ENCODE data around the gene PSORS1C2.

PSORS1C2 gene

DNA sequence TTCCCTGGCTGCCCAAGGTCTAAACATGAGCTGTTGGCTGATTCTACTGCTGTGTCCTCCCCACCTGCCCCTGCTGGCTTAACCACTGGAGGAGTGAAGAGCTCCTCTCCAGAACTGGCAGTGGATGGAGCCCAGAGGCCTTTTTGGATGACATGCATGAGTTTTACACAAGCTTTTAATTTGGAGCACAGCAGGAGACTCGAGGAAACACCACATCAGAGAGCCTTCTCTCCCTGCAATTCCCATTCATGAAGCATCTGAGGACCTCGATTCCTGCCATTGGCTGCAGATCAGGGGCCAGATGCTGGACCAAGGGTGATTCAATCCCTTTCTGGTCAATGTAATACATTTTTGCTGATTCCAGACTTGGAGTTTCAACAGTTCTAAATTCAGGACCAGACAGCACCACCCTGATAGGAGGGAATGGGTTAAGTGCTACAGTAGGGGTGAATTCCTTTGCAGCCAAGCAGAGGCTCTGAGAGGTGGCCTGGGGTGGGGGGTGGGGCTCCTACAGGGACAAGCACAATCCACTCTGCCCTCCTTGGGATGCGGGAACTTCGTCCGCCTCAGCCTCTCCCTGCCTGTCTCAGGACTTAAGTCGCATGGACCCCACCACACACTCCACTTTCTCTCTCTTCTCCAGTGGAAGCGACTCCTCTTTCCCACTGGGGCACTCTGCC lies 24.9 kb downstream of the PSORS1C2 start:
- DNase-seq (ENCODE audit: low read depth) = peak; percentile 78

DNA sequence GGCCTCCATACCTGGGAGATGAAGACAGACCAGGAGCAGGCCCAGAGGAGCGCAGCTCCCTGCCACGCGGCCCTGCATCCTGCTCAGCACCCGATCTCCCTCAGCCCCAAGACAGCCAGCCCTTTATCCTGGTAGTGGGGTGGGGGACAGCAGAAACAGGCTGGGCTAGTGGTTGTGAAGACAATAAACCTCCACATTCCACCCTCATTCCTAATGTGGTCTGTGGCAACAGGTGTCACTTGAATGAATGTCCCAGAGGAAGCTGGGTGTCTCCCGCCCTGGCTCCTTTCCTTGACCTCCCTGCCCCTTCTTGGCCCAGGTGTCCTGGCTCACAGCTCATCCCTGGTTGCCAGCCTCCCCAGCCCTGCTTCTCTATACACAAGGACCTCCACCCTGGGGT lies 26.4 kb downstream of the PSORS1C2 start, which contains the start of gene C6orf15:
C6orf15 (minus strand) TSS at position 98 of the 400 bp plus-strand sequence; CDS start at position 78, 20 bp downstream.
- DNase-seq (ENCODE audit: low read depth) = no peak

DNA sequence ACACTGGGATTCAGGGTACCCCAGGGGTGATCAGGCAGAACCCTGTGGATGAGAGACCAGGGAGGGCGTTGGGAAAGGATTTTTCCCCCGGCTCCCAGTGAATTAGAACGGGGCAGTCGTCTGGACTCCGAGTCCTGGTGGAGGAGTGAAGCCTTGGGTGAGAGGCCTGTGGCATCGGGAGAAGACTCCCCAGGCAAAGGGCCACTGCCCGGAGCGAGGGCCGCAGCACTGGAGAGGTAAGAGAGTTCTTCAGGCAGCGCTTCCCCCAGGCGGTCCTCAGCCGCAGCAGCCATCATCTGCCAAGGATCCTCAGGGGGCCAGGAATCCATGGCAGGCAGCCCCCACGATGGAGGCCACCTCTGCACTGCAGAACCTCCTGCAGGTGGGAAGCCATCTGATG lies 27.2 kb downstream of the PSORS1C2 start:
- DNase-seq (ENCODE audit: low read depth) = no peak

DNA sequence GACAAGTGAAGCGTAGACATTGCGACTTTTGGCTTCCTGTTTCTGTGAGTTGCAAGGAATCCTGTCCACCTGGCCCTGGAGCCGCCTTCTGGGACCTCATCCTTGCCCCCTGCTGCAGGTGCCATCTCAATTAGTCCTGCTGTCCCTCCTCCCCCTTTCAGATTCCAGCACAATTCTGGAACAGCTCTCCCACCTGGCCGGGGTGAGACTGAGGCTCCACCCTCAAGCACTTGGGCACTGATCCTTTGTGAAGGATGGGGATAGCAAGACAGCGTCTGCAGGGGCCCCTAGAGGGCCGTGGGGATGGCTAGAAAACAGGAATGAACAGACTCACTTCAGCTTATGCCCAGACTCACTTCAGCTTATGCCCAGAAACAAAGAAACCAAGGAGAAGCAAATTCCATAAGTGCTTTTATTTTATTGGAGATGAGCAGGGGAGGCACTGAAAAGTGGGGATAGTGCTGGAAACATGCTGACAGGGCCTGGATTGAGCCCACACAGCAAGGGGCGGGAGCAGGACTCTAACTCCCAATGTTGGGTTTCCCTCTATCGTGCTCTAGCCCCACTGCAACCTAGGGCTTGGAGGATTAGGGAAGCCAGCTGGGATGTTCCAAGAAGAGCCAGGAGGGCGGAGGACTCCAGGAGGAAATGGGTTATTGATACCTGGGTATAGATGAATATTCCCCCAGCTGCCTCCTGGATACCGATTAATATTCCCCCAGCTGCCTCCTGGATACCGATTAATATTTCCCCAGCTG lies 27.9 kb downstream of the PSORS1C2 start:
- no peak for DNase-seq (ENCODE audit: low read depth)

DNA sequence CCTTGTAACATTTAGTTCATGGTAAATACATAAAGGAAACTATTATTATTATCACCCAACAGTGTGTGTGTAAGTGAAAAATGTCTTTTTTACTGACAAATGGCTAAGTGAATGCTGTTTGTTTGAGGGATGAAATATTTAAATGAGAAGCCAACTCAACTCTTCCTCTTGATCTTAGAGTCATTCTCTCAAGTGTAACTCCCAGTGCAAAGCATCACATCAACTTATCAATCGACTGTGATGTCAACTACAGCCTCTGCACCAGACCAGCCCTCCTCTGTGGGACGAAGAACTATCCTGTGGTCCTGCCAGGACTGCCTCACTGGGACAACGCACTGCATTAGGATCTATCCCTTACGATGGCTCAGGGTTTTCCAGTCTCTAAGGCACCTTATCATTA lies 31.8 kb downstream of the PSORS1C2 start:
- no peak for DNase-seq (ENCODE audit: low read depth)

DNA sequence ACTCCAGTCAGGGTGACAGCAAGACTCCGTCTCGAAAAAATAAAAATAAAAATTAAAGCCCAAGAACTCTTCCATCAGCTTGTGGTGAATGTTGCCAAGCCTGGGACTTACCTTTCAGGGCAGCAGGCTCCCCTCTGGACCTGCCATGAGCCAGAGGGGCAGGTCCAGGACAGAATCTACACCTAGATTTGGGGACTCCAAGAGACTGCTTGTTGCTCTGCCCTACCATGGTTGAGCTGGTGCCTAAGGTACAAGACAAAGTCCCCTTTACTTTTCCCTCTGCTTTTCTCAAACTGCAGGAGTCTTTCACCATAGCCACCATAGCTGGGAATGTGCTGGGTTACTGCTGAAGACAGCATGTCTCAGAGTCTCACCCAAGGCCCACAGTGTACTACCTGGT lies 35.7 kb downstream of the PSORS1C2 start:
- no peak for DNase-seq (ENCODE audit: low read depth)

DNA sequence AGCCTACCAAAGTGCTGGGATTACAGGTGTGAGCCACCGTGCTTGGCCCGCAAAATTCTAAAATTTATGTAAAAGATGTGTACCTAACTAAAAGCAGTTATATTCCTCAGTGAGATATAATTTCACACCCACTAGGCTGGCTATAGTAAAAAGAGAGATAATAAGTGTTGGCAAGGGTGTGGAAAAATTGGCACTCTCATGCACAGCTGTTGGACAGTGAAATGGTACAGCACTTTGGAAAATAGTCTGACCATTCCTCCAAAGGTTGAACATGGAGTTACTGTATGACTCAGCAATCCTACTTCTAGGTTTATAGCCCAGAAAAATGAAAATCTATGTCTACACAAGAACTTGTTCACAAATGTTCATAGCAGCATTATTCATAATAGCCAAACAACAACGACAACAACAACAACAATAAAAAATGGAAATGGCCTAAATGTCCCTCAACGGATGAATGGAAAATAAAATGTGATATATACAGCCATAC lies 40.4 kb downstream of the PSORS1C2 start:
- no peak for DNase-seq (ENCODE audit: low read depth)

DNA sequence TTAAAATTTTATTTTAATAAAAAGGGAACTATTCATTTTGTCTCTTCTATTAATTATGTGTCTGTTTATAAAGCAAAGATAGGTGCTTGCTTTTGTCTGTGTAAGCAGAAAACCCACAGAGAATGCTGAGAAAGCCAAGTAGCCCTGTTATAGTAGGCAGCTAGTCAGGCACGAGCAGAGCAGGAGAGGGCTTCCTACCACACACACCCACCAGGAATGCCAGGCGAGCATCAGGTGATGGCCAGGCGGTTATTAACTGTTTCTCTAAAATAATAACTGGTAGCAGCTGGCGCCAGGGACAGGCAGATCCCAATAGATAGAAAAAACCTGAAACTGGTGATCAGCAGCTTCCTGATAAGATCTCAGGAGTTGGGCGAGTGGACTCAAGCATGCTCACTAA lies 42.2 kb downstream of the PSORS1C2 start:
- DNase-seq (ENCODE audit: low read depth) = no peak

DNA sequence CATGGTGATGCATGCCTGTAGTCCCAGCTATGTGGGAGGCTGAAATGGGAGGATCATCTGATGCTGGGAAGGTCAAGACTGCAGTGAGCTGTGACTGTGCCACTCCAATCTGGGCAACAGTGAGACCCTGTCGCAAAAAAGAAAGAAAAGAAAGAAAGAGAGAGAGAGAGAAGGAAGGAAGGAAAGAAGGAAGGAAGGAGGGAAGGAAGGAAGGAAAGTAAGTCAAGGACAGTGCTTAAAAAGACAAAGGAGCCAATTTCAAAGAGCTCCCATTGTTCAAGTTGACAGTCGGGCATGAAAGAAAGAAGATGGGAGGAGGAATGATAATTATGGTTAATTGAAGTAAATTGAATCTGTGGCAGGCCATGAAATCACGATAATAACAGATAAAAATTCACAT lies 42.7 kb downstream of the PSORS1C2 start:
- no peak for DNase-seq (ENCODE audit: low read depth)

DNA sequence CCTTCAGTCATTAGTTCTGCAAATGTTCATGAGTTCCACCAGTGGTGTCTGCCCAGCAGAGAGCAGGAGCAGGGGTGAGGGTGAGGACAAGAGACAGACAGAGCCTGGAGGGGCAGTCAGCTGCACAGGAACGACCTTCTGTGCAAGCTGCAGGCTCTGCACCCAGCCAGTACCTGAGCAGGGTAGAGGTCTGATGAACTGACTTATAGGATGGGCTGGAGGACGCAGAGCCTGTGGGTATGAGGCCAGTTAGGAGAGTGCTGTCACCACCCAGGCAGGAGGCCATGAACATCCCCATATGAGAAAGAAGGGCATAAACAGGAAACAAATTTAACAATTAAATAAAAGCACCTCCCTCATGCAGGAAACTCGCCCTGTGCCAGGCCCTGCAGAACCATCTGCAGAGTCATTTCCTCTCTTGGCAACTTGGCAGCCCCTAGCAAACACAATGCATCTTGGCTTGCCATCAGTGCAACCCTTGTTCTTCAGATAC lies 44.4 kb downstream of the PSORS1C2 start:
- DNase-seq (ENCODE audit: low read depth) = no peak

DNA sequence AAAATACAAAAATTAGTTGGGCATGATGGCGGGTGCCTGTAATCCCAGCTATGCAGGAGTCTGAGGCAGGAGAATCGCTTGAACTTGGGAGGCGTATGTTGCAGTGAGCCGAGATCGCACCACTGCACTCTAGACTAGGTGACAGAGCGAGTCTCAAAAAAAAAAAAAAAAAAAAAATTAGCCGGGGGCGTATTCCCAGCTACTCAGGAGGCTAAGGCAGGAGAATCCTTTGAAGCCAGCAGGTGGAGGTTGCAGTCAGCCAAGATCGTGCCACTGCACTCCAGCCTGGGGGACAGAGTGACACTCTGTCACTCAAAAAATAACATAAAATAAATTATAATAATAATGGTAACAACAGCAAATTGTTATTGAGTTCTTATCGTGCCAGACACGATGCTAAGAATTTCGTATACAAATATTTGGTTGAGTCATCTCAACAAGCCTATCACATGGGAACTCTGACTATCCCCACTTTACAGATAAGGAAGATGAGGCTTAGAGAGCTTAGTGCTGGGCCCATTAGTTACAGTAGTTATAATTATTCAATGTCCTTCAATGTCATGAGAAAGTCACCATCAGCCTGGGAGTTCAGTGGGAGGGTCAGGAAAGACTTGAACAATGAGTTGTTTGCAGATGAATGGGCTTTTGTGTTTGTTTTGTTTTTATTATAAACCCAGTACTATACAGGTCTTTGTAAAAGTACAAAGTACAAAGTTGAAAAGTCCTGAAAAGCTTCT lies 45.9 kb downstream of the PSORS1C2 start:
- no peak for DNase-seq (ENCODE audit: low read depth)

DNA sequence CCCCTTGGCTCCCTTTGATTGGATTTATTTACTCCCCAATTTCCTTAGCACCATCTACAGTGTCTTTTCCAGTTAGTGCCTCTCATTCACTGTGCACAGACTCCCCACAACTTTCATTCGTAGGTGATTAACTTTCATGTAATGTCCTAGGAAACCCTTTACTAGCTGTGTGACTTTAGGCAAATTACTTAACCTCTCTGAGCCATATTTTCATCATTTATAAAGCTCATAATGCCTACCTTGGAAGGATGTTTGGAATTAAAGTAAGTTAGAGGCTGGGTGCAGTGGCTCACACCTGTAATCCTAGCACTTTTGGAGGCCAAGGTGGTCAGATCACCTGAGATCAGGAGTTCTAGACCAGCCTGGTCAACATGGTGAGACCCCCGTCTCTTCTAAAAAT lies 46.6 kb downstream of the PSORS1C2 start:
- DNase-seq (ENCODE audit: low read depth) = no peak

DNA sequence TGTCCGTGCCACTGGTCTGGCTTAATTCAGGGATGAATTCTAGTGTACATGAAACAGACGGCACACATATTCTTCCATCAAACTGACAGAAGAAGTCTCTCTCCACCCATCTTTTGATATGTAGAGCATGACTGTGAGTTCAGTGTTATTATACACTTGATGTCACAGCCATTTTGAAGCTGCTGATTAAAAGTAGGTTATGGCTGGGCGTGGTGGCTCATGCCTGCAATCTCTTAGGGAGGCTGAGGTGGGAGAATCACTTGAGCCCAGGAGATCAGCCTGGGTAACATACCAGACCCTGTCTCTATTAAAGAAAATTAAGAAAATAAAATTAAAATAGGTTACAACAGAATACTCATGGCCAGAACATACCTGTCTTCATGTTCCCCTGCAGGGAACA lies 47.2 kb downstream of the PSORS1C2 start:
- no peak for DNase-seq (ENCODE audit: low read depth)

DNA sequence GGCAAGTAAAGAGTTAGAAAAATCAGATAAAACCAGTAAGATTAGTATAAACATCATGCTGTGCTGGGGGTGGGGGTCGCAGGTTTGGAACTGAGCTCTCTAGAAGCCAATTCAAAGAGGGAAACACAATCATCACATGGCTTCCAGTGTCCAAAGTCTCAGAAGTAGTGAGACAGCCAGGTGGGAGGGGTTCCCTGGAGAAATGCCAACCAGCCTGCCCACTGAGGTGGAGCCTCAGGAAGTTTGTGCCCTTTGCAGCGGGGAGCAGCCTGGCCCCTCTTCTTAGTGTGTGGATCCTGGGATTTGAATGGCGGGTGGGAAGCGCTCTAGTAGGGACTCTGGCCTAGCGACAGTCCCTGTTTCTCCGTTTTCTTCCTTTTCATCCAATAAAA lies 47.9 kb downstream of the PSORS1C2 start:
- no peak for DNase-seq (ENCODE audit: low read depth)

DNA sequence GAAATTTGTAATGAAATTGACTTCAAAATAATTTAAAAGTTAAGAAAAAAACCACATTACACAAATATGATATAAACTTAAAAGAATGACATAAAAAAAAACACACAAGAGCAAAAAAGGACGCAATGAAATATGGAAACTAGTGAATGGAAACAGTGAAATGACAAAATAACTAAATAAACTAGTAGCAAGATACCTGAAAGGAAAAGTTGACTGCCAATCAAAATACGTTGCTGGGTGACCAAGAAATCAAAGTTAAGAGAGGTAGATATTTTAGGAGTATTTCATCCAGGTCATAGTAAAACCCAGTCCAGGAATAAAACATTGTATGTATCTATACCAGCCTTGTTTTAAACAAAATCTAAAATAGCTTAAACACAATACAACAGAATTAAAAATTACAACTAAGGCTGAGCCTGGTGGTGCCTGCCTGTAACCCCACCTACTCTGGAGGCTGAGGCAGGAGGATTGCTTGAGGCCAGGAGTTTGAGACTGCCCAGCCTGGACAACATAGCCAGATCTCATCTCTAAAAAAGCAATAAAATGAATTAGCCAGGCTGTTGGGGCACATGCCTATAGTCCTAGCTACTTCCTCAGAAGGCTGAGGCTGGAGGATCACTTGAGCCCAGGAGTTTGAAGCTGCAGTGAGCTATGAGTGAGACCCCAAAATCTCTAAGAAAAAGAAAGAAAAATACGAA lies 48.4 kb downstream of the PSORS1C2 start:
- DNase-seq (ENCODE audit: low read depth) = no peak
